Activated T-helper 9 cell treated with anti-CD3 and anti-CD28 coated beads, Interleukin-2, amount 50 U/mL, for 16 hours (primary cell): ENCODE data around the gene ATF2.

ENCODE experiments used
- DNase-seq: peaks from one replicate; pipeline ENCODE4 v3.0.0-alpha.2; 2020; ENCODE audit warnings: low read depth

ATF2 gene

GRCh38 chr2:175167792-175168563 lies at the start of gene ATF2:
ATF2 (minus strand) TSS chr2:175168203; CDS start chr2:175136443, 31,760 bp downstream.
- DNase-seq, result peak; percentile 98

DNA sequence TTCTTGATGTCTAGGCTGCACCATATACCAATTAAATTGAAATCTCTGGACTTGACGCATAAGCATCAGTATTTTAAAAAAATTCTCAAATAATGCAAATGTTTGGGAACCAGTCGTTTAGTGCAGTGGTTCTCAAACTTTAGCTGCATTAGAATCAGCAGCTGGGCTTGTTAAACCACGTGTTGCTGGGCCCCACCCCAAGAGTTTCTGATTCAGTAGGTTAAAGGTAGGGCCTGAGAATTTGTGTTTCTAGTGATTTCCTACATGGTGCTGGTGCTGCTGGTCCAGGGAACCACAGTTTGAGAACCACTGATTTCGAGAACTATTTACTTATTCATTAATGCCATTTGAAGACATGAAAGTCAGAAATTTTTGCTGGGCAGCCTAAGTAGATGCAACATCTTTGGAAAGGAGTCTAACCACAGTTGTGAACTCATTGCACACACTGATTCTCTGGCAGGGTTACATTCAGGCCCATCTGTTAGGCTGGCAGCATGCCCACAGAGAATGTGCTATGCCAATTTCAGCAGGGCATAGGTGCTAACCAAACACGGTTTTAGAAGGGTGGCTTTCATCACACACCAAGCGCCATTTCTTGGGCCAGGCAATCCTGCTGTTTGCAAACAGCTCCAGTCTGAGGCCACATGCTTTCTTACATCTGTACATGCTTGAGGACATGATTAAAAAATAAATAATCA lies 39.9 kb upstream of the ATF2 start:
- DNase-seq, result no peak

DNA sequence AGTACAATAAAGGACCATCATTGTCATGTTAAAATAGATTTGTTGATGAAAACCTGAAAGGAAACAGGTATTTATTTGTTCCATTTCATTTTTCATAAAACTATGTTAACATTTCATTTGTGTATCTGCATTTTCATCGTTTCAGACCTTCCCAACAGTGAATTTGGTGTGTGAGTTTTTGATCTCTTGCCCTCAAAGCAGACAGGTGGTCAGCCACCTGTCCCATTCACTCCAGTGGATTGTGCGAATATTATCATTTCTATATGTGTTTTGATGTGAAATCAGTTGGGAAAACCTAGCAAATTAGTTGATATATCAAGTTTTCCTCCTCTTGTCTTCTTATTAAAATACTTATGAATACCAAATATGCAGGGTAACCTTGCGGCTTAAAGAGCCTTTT lies 38.9 kb upstream of the ATF2 start:
- DNase-seq, result no peak

- DNase-seq, result no peak
Measured at GRCh38 chr2:175205523-175205922, 37.5 kb upstream of the ATF2 start.

GRCh38 chr2:175203621-175204496 lies 35.9 kb upstream of the ATF2 start:
- peak; percentile 5 for DNase-seq

DNA sequence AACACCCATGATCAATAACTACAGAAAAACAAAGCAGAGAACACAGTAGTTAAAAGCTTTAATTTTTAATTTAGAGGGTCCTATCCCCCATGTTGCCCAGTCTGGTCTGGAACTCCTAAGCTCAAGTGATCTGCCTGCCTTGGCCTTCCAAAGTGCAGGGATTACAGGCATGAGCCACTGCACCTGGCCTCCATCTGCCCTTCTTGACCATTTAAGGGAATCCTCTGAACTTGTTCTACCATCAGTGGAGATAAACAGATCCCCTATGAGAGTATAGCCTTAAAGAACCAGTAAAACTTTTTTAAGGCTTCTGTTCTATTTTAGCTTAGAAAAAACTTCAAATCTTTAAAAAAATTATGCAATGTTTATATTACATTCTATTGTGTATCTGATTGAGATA lies 27.0 kb upstream of the ATF2 start:
- DNase-seq, result no peak

DNA sequence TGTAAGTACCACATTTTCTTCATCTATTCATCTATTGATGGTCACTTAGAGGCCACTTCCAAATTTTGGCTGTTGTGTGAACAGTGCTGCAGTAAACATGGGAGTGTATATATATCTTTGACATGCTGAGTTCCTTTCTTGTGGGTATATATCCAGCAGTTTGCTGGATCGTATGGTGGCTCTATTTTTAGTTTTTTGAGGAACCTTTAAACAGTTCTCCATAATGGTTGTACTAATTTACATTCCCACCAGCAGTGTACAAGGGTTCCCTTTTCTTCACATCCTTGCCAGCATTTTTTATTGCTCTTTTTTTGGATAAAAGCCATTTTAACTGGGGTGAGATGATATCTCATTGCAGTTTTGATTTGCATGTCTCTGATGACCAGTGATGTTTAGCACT lies 20.8 kb upstream of the ATF2 start:
- DNase-seq, result no peak

- DNase-seq, result no peak
Measured at GRCh38 chr2:175187378-175187777, 19.4 kb upstream of the ATF2 start.

DNA sequence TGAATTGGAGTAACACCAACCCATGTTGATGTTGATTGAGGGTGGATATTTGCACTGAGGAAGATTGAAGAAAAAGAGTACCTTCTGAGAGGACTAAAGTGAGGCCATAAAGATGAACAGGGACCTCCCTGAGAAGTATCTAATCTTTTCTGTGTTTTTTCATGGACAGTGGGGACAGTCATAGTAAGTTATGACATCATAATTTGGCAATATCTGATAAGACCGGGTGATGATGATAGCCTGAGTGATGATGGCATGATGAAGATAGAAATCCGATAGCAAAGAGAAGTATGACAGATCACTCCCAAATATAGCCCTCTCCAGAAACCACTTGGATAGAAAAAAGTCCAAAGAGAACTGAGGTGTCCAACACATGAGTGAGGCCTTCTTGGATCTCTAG lies 15.7 kb upstream of the ATF2 start:
- DNase-seq, result no peak

- no peak for DNase-seq
Measured at GRCh38 chr2:175181877-175182308, 13.9 kb upstream of the ATF2 start.

GRCh38 chr2:175181104-175181876 lies 13.3 kb upstream of the ATF2 start, which contains the start of gene ATP5MC3:
ATP5MC3 (minus strand) TSS chr2:175181710; CDS start chr2:175181393, 317 bp downstream.
- peak; percentile 86 for DNase-seq

DNA sequence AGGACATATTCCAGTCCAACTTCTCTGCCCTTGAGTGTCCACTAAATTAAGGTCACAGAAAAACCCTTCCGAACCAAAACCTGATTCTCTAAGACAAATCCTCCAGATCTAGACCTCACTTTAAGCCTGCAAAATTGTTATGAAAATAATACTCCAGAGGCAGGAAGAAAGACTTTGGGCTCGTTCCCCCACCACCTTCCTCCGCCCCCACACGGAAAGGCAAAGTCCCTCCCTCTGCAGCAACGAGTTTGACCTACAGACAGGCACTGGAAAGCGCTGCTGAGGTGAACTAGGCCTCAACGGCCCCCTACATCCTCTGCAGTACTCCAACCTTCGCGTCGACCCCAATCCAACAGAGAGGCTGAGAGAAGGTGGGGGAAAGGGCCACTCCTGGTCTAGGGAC lies 12.7 kb upstream of the ATF2 start:
- DNase-seq, result peak; percentile 16

DNA sequence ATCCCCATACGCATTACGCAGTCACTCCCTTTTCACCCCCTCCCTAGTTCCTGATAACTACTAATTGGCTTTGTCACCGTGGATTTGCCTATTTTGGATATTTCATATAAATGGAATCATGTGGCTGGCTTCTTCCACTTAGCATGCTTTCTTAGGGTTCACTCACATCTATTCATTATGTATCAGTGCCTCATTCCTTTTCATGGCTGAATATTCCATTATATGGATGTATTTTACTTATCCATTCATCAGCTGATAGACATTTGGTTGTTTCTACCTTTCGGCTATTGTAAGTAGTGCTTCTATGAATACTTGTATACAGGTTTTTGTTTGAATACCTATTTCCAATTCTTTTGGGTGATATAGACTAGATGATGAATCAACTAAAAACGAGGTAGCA lies 8.6 kb upstream of the ATF2 start:
- no peak for DNase-seq

DNA sequence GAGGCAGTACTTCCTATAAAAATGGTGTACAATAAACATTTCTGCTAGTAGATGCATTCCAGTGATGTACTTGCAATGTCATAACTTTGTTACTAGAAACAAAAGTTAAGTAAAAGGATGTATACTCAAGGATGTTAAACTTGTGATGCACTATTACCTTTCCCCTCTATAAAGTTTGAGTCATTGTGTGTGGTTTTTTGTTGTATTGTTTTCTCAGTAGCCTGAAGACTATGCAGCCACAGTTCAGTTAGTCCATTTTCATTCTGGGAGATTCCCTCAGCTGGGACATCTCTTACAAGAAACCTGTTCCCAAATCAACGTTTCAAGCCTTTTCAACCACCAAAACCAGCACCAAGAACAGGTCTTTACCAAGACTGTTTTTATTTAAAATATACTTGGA lies 7.9 kb upstream of the ATF2 start:
- no peak for DNase-seq

DNA sequence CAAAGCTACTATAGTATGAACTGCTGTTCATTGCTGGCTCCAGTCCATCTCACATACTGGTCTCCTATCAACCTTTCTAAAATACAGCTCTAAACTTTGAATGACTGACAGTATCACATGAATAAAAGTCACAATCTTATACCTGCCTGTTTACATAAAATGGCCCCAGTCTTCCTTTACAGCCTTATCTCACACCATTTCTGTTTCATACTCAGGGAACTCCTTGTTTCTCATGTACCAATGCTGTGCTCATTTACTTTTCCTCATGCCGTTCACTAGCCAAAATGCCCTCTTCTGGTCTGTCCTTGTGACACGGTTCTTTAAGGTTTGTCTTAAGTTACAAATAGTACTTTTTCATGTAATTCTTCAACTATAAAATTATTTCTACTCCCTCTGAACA lies 7.3 kb upstream of the ATF2 start:
- no peak for DNase-seq

GRCh38 chr2:175170659-175171304 lies 2.8 kb upstream of the ATF2 start:
- no peak for DNase-seq

DNA sequence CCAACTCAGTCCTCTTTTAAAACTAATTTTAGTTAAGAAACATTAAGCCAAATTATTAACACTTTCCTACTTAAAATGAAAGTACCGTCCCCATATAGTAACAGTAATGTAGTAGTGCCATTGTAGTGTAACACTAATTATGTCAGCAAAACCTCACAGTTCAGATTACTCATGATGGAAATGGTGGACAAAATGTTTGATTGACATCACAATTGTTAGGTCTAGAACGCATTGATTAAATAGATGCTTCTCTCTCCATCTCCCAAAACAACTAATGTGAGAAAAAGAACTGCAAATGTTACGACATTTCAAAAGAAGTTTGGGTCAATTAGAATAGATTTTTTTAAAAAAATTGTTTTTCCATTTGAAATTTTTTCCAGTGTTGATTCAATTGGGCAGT lies 1.2 kb upstream of the ATF2 start:
- no peak for DNase-seq

DNA sequence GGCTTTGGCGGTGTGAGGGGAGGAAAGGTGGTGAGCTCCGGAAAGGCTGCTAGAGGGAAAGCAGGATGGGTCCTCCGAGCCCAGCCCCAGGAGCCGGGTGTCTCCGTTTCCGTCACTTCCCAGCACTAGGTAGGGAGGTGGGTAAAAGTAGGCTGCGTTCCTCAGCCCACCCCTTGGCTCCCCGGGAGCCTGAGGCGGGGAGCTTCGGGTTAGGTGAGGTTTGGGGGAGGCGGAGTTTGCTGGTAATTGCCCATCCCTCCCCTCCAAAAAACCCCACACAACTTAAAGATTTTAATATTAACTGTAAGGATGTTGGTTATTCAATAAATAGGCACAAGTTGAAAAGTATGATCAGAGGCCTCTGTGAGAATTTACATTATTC lies 552 bp upstream of the ATF2 start:
- no peak for DNase-seq

DNA sequence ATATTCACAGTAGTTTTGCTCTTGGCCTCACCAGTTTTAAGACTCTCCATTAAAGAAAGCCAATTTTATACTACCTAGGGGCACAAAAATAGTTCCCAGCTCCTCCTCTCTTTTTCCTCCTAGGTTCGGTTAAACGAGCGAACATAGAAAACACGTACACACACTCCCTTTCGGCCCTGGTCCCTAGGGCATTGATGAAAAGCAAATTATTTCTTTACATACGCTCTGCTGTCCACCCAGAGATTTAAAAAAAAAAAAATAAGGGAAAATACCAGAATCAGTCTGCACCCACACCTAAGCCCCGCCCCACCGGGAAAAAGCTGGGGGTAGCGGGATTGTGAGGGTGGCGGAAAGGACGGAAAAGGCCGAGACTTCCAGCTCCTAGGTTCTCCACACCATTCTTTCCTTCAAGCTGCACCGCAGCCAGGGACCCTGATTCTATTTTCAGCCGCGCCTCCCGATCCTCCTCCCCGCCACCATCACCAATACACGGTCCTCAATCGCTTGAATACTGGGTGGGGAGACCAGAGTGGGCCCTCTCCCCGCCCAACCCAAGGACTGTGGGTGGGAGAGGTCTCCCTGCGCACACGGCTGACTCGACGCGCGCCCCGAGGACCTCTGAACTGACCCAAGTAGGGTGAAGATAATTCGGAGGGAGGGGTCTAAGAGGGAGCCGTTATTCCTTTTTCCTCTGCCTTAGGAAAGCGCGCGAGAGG lies 769 bp downstream of the ATF2 start:
- DNase-seq, result no peak

DNA sequence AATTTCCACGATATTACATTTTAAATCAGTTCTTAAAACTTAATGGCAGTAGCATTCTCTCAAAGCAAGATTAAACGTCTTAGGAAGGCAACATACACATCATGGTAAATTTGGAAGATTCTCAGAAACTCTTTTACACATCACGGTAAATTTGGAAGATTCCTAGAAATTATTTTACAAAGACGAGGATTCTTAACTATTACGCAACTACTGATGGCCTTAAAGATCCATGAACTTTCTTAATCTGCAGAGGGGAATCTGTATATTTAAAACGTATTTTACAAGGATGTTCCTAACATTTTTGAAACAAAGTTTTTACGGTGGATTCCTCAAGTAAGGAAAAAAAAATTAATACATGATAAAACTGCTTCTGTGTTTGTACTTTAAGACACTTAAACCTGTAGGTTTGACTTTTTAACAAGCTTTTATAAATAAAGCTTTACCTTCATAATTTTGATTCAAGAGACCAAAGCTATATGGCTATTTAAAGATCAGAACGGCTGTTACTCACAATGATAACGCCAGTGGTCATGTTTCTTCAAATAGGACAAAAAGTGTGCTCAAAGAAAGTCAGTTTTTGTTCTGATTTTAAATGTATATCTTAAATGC lies 1.7 kb downstream of the ATF2 start:
- no peak for DNase-seq
